Stimulated activated CD4-positive, alpha-beta T cell treated with anti-CD3 and anti-CD28 coated beads, Interleukin-2, amount 100 ng/mL, for 24 hours (primary cell): ENCODE results near the gene PCNT.
"Not testable (repeated sequence)": the region's sequence is repeated elsewhere in the genome, so short reads cannot be mapped to it uniquely, and the experiment has no call there.

Source experiments
- DNase-seq, 2 donors: peaks; one replicate each; pipeline ENCODE4 v3.0.0-alpha.2; 2020

Gene PCNT

DNA sequence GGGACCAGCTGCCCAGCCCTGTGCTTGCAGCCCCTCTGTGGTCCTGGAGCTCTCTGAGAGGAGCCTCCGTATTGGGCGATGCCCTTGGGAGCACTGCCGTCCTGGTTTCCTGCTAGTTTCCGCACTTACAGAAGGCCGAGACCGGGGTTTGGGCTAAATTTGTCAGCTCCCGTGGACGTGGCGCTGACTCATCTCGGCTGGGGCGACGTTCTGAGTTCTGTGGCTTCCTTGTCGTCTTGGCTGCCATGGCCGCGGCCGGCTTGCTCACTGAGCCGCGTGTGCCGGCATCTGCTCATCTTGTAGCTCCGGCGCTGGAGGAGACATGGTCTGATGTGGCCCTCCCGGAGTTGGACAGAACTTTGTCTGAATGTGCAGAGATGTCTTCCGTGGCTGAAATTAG lies 64.9 kb downstream of the PCNT start:
- no peak for DNase-seq

DNA sequence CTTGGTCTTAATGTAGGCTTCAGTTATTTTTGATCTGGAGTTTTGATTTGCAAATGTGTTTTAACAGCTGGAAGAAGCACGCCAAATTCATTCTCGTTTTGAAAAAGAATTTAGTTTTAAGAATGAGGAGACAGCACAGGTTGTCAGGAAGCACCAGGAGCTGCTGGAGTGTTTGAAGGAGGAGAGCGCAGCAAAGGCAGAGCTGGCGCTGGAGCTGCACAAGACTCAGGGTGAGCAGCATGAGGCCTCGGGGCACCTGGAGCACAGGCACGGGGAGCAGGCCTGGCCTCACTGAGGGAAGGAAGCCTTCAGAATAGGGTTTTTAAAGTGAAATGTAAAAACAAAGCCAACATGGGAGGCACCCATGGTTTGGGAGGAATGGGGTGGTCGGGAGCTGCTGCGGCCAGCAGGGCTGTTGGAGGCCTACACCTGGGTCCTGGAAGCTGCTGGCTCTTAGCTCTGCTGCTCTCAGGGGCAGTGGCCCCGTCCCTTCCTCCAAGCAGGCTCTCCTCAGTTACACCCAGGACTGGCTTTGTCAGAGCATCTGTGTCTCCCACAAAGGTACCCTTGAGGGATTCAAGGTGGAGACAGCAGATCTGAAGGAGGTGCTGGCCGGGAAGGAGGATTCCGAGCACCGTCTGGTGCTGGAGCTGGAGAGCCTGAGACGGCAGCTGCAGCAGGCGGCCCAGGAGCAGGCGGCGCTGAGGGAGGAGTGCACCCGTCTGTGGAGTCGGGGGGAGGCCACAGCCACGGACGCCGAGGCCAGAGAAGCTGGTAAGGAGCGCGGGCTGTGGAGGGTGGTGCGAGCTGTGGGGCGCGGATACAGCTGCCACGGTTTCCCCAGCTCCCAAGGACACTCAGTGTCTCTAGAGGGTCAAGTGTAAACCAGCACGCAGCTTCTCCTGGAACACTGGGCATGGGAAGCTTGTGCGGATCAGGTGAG lies 66.9 kb downstream of the PCNT start:
- no peak for DNase-seq

DNA sequence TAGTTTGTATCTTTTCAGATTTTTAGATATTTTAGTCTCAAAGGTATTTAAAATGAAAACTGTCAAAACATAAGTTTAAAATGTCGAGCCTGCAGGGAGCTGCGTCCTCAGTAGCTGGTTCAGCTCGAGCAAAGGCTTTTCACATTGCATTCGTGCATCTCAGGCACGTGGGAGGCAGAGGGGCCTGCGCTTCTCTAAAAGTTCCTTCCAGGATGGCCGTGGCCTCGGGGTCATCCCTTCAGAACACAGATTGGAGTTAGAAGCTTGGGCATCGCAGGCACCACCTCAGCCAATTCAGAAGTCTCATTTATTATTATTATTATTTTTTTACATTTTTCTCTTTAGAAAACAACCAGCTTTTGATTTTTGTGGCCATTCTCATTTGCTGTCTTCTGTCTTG lies 67.8 kb downstream of the PCNT start:
- DNase-seq, result no peak

DNA sequence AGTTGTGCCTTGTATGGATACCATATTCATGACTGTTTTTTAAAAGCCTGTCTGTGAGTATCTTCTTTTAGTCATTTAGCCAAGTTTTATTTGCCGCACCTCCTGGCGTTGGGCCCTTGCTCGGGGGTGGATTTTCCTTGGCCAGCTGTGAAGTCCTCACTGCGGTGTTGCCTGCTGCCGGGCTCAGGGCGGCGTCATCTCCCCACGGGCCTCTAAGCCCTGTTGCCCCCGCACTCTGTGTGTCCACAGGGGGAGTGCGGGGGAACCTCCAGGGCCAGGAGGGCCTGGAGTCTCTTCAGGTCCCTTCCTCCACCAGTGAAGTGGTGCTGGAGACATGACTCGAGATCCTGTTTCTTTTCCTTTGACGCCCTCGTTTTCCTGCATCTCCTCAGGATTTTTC lies 69.0 kb downstream of the PCNT start:
- DNase-seq, result no peak

DNA sequence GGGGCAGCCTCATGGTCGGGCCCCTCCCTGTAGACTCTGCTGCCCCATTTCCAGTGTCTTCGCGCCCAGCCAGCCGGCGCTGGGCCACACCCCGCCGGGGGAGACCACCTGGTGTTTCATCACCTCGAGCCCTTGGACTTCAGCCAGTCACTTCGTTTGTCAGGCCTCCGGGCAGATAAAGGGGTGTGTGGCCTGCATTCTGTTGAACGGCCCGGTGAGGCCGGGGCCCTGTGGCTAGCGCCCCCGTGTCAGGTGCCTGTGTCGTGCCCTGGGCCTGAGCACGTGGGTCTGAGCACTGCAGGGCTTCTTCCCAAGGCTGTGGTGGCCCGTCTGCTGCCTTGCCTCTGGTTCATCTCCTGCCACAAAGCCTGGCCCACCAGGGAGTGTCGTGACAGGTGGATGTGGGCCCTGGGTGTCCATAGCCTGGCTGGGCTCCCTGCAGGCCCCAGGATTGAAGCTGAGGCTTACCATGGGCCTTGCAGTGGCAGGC lies 69.5 kb downstream of the PCNT start:
- DNase-seq, result no peak

DNA sequence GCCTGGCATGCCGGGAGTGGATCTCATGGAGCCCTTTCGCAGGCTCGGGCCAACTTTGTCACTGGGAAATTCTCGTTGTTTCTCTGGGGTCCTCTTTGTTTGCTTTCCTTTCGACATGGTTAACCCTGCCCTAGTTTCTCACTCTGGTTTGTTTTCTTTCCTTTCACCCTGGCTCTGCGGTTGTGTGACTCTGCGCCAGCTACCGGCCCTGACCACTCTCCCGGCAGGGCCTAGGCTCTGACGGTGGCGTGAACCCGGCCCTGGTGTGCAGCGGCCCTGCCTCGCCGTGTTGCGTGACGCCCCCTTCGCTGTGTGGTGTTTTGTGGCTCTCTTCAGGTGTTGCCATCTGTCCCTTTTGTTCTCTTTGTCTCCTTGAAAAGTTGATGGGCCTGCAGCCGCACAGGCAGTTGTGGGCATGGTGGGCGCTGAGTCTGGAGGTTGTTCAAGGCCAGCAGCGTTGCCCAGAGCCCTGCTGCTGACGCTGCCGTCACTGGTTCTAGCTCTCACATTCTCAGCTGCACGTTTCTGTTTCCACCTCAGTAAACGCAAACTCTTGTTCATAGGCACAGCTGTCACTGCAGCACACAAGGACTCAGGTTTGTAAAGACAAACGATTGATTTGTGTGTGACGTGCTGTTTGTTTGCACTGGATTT lies 70.1 kb downstream of the PCNT start:
- DNase-seq, result no peak

DNA sequence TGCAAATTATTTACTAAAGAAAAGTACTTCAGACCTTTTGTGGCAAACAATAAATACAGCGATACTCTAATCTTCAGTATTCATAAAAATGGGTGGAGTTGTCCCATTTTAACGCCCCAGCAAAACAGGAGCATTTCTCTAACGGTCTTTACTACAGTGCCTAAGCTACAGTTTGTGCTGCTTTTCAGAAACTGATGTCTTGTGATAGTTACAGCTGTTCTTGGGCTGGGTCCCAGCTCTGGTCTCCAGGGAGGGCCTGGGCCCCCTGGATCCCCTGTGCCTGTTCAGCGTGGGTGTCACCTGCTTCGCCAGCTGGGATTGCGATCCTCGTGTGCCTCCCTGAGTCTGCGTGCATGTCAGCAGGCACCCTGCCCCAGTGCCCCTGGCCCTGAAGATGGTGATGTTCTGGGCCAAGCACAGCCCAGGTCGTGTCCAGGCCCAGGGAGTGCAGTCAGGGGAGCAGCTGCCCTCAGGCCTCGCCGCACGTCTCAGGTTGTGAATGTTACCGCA lies 70.7 kb downstream of the PCNT start:
- no peak for DNase-seq

DNA sequence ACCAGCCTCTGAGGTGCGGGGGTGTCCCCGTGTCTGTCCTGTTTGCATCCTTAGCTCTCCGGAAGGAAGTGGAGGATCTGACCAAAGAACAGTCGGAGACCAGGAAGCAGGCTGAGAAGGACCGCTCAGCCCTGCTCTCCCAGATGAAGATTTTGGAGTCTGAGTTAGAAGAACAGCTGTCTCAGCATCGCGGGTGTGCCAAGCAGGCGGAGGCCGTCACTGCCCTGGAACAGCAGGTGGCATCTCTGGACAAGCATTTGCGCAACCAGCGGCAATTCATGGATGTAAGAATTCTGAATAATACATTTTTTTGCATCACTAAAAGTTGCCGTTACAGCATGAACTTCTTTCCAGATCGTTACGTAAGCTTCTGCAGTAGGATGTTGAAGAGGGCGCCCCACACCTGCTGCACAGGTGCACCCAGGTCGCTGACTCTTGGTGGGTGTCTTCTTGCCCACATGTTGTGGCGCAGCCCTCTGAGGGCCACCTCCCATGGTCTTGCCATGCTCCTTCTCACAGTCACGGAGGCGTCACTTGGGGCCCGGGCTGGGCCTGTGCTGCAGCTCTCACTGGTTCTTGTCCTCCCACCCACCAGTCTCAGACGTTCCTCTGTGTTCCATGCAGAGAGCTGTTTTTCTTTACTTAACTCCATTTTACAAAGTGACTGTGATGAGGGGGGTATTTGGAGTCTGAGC lies 73.4 kb downstream of the PCNT start:
- no peak for DNase-seq

DNA sequence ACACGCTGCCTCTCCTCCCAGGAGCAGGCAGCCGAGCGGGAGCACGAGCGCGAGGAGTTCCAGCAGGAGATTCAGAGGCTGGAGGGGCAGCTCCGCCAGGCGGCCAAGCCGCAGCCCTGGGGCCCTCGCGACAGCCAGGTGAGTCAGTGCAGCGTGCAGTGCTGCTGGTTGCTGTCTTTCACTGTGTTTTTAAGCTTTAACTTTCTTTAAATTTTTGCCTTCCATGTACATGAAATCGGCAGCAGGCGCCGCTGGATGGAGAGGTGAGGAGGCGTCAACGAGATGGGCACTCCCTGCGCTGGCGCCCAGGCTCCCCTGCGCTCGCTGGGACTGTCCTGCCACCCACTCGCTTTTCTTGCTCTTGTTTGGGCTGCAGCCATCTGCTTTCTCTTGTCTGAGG lies 74.0 kb downstream of the PCNT start:
- no peak for DNase-seq

DNA sequence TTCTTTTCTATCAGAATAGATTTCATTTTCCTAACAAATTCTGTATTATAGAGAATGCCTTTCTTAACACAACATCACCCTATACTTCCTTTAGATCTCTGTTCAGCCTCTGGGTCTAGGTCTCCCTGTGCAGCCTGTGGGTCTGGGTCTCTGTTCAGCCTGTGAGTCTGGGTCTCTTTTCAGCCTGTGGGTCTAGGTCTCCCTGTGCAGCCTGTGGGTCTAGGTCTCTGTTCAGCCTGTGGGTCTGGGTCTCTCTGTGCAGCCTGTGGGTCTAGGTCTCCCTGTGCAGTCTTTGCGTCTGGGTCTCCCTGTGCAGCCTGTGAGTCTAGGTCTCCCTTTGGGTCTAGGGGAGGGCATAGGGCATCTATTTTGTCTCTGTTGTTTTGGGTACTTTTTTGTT lies 75.2 kb downstream of the PCNT start:
- DNase-seq, result no peak

DNA sequence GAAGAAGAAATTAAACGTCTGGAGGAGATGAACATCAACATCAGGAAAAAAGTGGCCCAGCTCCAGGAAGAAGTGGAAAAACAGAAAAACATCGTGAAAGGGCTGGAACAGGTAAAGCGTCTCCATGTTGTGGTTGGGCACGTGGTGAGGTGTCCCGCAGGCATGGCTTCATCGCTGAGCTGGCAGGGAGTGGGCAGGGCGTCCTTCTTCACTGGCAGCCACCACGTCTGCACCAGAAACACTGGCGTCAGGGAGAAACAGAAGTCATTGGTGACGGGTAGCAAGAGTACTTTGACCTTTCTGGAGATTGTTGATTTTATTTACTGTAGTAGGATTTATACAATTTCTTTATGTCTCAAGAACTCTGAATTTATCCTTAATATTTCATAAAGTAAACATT lies 75.7 kb downstream of the PCNT start:
- no peak for DNase-seq

DNA sequence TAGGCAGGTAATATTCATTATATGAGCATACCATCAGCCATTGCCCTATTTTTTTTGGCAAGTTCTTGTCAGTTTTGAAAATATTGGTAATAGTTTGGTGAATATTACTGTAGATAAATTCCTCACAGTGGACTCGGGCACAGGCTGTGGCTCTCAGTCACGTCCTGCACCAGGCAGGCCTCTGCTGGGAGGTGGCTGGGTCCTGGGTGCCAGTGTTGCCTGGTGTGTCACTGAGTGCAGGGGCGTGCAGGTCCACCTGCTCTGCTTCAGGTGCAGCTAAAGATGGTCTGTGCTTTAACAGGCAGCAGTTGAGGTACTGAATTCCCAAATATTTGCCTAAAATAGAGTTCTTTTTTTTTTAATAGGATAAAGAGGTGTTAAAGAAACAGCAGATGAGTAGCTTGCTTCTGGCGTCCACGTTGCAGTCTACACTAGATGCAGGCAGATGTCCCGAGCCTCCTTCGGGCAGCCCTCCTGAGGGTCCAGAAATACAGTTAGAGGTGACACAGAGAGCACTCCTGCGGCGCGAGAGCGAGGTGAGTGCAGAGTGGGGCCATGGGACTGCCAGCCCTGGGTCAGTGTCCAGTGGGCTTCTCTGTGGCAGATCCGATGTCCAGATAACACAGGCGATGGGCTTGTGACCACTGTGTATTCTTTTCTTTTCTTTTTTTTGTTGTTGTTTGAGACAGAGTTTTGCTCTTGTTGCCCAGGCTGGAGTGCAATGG lies 77.4 kb downstream of the PCNT start:
- DNase-seq, result no peak

DNA sequence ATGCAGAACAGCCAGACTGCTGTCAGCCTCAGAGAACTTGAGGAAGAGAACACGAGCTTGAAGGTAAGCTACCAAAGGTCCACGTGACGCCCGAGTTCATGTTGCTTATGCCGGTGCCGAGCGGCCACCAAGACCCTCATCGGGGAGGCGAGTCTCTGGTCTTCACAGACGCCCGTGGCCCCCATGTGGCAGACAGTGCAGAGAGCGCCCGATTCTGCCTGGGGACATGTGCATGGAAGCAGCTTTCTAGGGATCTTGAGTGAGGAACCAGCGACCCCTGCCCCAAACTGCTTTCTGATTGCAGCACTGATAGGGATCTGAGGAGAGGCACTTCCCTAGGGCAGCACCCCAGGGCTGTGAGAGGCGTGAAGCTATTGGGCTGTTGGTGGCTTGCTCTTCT lies 78.5 kb downstream of the PCNT start:
- DNase-seq, result no peak

DNA sequence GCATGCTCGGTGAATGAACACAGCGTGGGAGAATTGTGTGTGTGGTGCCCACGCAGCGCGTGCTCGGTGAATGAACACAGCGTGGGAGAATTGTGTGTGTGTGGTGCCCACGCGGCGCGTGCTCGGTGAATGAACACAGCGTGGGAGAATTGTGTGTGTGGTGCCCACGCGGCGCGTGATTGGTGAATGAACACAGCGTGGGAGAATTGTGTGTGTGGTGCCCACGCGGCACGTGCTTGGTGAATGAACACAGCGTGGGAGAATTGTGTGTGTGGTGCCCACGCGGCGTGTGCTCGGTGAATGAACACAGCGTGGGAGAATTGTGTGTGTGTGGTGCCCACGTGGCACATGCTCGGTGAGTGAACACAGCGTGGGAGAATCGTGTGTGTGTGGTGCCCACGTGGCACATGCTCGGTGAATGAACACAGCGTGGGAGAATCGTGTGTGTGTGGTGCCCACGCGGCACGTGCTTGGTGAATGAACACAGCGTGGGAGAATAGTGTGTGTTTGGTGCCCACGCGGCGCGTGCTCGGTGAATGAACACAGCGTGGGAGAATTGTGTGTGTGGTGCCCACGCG lies 79.4 kb downstream of the PCNT start:
- not testable (repeated sequence) for DNase-seq

DNA sequence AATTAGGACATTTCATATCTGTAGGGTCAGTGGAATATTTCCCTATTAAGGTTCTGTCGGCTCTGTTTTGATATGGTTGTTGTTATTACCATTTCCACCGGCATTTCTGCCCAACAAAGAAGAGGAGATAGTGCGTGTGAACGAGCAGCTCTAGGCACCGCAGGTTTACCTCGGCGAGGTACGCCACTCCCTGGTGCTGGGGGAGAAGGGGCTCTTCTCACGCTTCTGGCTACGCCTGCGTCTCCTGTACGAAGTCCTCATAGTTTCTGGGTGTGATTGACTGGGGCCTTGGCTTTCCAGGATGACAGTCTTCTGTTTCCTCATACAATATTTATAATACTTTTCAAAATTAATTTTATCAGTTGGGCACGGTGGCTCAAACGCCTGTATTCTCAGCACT lies 80.3 kb downstream of the PCNT start:
- DNase-seq, result no peak

DNA sequence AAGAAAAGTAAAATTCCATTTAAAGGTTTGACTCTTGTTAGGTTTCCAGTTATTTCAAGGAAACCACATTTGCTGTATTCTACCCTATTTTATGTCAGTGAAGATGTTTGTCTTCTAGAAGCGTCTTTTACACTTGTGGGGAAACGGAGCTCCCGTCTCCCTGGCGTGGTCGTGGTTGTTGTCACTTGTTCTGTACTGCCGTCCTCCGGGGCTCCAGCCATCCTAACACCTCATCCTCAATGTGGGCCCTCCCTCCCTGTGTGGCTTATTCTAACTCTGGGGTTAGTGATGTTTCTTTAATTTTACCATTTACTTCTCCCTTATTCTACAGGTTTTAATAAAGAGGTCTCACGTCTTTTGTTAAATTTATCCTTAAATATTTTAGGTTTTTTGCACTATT lies 82.0 kb downstream of the PCNT start:
- no peak for DNase-seq

DNA sequence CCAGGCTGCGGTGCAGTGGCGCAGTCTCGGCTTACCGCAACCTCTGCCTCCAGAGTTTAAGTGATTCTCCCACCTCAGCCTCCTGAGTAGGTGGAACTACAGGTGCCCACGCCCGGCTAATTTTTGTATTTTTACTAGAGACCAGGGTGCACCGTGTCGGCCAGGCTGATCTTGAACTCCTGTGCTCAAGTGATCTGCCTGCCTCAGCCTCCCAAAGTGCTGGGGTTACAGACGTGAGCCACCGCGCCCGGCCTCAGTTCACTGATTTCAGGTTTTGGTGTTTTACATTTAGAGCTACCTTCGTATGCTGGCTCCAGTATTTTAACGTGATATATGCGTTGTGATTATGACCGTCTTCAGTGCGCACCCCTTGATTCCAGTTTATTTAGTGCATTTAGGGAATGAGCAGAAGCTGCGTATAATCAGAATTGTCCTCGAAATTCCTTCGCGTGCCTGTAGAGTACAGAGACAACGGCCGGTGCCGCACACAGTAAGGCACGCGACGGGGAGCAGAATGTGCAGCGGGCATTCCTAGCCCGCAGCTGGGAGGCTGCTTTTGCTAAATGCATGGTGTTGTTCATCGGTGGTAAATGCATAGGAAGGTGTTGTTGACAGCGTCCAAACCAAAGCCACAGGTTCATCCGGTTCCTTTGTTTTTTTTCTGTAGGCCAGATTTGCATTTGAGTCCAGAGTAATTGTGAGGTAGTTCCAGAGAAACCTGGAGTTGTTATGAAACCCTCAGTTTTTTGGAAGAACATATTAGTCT lies 85.9 kb downstream of the PCNT start:
- DNase-seq, result no peak

DNA sequence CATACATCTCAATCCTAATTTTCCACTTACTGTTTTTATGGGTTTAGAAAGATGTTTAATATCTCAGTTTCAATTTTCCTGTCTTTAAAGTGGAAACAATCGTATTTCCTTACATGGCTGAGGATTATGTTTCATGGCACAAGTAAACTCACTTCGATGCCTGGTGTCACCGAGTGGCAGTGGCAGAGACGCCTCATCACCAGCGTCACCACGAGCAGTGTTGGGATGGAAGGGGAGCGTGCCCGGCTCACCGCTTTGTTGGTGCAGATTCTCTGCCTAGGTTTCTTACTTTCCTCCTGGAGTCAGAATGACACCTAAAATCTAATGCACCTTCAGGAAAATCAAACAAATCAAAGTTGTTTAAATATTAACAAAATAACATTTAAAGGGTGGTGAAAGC lies 86.6 kb downstream of the PCNT start:
- DNase-seq, result no peak

DNA sequence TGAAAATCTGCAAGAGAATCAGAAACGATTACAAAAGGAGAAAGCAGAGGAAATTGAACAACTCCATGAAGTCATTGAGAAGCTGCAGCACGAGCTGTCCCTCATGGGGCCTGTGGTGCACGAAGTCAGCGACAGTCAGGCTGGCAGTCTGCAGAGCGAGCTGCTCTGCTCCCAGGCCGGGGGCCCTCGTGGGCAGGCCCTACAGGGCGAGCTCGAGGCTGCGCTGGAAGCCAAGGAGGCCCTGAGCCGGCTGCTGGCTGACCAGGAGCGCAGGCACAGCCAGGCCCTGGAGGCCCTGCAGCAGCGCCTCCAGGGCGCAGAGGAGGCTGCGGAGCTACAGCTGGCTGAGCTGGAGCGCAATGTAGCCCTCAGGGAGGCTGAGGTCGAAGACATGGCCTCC lies 87.3 kb downstream of the PCNT start:
- no peak for DNase-seq

DNA sequence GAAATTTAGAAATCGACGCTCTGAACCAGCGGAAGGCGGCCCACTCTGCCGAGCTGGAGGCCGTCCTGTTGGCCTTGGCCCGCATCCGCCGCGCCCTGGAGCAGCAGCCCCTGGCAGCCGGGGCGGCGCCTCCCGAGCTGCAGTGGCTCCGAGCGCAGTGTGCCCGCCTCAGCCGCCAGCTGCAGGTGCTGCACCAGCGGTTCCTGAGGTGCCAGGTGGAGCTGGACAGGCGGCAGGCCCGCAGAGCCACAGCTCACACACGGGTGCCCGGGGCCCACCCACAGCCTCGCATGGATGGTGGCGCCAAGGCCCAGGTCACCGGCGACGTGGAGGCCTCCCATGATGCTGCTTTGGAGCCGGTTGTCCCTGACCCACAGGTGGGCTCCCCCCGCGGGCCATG lies 87.7 kb downstream of the PCNT start:
- no peak for DNase-seq

DNA sequence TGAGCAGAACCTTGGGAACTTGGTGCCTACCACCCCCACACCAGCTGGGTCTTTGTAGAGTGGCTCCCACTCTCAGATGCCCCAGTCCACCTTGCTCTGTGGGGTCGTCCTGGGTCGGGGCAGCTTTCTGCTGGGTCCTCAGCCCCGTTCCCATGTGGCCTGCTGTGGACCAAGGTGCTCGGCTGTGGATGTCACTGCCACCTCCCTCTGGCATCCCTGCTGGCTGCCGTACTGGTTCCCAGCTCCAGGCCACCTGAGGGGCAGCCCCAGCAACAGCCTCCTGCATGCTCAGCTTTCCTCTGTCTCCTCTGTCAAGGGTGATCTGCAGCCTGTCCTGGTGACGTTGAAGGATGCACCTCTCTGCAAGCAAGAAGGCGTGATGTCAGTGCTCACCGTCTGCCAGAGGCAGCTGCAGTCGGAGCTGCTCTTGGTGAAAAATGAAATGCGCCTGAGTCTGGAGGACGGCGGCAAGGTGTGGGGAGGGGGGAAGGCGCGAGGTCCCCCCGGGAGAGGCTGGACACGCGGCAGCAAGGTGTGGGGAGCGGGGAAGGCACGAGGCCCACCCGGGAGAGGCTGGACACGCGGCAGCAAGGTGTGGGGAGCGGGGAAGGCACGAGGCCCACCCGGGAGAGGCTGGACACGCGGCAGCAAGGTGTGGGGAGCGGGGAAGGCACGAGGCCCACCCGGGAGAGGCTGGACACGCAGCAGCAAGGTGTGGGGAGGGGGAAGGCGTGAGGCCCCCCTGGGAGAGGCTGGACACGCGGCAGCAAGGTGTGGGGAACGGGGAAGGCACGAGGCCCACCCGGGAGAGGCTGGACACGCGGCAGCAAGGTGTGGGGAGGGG lies 88.8 kb downstream of the PCNT start:
- no peak for DNase-seq
